Measurements from ENCODE around the gene CLPSL2.
"Not testable (repeated sequence)": the region's sequence is repeated elsewhere in the genome, so short reads cannot be mapped to it uniquely, and the experiment has no call there.

The CLPSL2 gene

GRCh38 chr6:35730745-35731413 is 45.5 kb upstream of the CLPSL2 start:
- TF ChIP-seq, protein P1, sequence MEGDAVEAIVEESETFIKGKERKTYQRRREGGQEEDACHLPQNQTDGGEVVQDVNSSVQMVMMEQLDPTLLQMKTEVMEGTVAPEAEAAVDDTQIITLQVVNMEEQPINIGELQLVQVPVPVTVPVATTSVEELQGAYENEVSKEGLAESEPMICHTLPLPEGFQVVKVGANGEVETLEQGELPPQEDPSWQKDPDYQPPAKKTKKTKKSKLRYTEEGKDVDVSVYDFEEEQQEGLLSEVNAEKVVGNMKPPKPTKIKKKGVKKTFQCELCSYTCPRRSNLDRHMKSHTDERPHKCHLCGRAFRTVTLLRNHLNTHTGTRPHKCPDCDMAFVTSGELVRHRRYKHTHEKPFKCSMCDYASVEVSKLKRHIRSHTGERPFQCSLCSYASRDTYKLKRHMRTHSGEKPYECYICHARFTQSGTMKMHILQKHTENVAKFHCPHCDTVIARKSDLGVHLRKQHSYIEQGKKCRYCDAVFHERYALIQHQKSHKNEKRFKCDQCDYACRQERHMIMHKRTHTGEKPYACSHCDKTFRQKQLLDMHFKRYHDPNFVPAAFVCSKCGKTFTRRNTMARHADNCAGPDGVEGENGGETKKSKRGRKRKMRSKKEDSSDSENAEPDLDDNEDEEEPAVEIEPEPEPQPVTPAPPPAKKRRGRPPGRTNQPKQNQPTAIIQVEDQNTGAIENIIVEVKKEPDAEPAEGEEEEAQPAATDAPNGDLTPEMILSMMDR (IDR thresholded peaks at IDR 0.05; ENCODE audit: low read depth, low read length), result no peak
- H3K4me3 ChIP-seq (replicated peaks in 1 of 2; ENCODE audit: low read depth in 2 of 2, low read length in 2 of 2), result peak overlapping the region in 1 of 2 donors; percentile 13
- DNase-seq (ENCODE audit: low read depth in 2 of 2), result no peak

- peak; percentile 88 to 92 for DNase-seq (ENCODE audit: low read depth in 2 of 2)
- TF ChIP-seq, protein P1 (IDR thresholded peaks at IDR 0.05; ENCODE audit: low read depth, low read length), result no peak
These were observed 45.0 kb upstream of the CLPSL2 start for GRCh38 chr6:35731414-35731735.

DNA sequence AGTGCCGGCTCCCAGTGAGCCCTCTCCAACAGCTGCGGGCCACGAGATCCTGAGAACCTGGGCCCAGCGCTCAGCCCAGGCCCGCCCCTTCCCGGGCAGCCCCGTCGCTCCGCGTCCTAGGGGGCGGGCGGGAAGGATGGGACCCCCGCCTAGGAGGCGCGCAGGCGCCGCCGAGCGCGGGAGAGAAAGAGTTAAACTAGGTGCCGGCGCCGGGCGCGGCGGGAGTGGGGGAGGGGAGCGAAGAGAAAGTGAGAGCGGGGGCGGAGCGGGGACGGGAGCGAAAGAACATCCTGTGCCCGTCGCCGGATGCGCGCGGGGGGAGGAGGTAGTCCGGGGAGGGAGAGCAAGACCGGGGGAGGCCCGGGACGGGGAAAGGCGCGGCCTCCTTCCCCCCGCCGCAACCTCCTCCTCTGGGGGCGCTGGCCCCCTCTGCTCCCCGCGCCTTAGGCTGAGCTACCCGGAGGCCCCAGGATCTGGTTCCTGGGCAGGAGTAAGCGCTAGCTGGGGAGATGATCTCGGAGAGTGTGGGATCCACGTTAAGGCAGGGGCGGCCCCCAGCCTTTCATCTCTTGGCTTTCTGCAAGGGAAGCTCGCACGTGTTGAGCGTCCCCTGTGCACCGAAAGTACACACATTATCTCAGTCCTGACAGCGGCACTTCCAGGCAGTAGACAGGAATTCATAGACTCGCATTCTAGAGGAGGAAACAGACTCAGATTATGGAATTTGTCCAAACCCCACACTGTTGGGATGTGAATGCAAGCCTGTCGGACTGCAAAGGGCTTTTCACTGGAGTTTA is 44.5 kb upstream of the CLPSL2 start:
- TF ChIP-seq, protein P1 (IDR thresholded peaks at IDR 0.05; ENCODE audit: low read depth, low read length), result peak; percentile 3
- peak overlapping the region; percentile 53 to 54 for H3K4me3 ChIP-seq (replicated peaks in 1 of 2; ENCODE audit: low read depth in 2 of 2, low read length in 2 of 2)
- DNase-seq (ENCODE audit: low read depth in 2 of 2), result peak; percentile 98 to 99

More at GRCh38 chr6:35731414-35731735, 45.0 kb upstream of the CLPSL2 start:
- H3K4me3 ChIP-seq (replicated peaks in 1 of 2; ENCODE audit: low read depth in 2 of 2, low read length in 2 of 2), result peak overlapping the region; percentile 53 to 54

- no peak for DNase-seq (ENCODE audit: low read depth in 2 of 2)
- TF ChIP-seq, protein P1 (IDR thresholded peaks at IDR 0.05; ENCODE audit: low read depth, low read length), result no peak
- no peak overlapping the region for H3K4me3 ChIP-seq (replicated peaks in 1 of 2; ENCODE audit: low read depth in 2 of 2, low read length in 2 of 2)
These were observed 42.8 kb upstream of the CLPSL2 start for GRCh38 chr6:35733633-35734032.

- DNase-seq (ENCODE audit: low read depth in 2 of 2); H3K4me3 ChIP-seq (replicated peaks in 1 of 2; ENCODE audit: low read depth in 2 of 2, low read length in 2 of 2): not testable (repeated sequence)
These were observed 42.1 kb upstream of the CLPSL2 start for GRCh38 chr6:35734319-35734718.

DNA sequence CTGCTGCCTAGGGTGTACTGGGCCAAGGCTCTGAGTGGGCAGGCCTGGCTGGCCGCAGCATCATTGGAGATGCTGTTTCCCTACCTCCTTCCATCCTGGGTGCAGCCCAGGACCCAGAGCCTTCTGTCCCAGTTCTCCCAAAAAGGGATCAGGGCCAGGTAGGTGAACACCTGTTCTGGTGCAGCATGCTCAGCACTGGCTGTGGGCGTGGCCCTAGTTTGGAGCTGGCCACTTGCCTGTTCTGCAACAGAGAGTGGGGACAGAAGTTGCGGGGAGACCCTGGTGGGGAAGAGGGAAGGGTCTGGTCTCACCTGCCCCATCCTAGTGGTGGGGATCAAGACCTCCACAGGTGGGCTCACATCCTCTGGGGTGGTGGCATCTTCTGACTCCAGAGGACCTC is 40.9 kb upstream of the CLPSL2 start:
- H3K4me3 ChIP-seq (replicated peaks in 1 of 2; ENCODE audit: low read depth in 2 of 2, low read length in 2 of 2), result no peak overlapping the region
- no peak for DNase-seq (ENCODE audit: low read depth in 2 of 2)
- TF ChIP-seq, protein P1 (IDR thresholded peaks at IDR 0.05; ENCODE audit: low read depth, low read length), result no peak

DNA sequence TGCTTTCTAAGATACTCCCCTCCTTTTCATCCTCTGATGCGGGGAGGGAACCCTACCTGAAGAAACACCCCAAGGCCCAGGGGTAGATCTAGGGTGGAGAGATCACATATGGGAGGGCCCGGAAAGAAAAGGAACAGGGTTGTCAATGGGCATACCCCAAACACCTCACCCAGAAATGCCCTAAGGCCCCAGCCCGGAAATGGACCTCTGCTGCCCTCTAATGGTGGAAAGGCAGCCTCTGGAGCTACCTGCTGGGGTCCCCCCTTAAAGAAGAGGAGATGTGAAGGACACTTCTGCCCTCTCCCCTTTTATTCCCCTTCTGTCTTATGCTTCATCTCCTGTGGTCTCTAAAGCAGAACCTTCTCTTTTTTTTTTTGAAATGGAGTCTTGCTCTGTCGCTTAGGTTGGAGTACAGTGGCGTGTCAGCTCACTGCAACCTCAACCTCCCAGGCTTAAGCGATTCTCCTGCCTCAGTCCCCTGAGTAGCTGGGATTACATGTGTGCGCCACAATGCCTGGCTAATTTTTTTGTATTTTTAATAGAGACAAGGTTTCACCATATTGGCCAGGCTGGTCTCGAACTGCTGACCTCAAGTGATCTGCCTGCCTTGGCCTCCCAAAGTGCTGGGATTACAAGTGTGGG is 40.0 kb upstream of the CLPSL2 start:
- TF ChIP-seq, protein P1 (IDR thresholded peaks at IDR 0.05; ENCODE audit: low read depth, low read length), result peak; percentile 94

More for the DNA sequence above, 40.0 kb upstream of the CLPSL2 start:
- H3K4me3 ChIP-seq (replicated peaks in 1 of 2; ENCODE audit: low read depth in 2 of 2, low read length in 2 of 2), result no peak overlapping the region
- DNase-seq (ENCODE audit: low read depth in 2 of 2), result peak; percentile 74 to 75

Measured in cardiac fibroblast (primary cell).